Activated T-cell treated with anti-CD3 and anti-CD28 coated beads for 48 hours (primary cell): ENCODE measurements around the gene RBM19.
A peak's percentile ranks its signal among the peaks of the same experiment; 100 is the strongest.
"Not testable (repeated sequence)": the region's sequence is repeated elsewhere in the genome, so short reads cannot be mapped to it uniquely, and the experiment has no call there.

Experiments used
- DNase-seq: peaks from one replicate; pipeline ENCODE4 v3.0.0-alpha.2; 2020; ENCODE audit warnings: low read depth

The RBM19 gene

DNA sequence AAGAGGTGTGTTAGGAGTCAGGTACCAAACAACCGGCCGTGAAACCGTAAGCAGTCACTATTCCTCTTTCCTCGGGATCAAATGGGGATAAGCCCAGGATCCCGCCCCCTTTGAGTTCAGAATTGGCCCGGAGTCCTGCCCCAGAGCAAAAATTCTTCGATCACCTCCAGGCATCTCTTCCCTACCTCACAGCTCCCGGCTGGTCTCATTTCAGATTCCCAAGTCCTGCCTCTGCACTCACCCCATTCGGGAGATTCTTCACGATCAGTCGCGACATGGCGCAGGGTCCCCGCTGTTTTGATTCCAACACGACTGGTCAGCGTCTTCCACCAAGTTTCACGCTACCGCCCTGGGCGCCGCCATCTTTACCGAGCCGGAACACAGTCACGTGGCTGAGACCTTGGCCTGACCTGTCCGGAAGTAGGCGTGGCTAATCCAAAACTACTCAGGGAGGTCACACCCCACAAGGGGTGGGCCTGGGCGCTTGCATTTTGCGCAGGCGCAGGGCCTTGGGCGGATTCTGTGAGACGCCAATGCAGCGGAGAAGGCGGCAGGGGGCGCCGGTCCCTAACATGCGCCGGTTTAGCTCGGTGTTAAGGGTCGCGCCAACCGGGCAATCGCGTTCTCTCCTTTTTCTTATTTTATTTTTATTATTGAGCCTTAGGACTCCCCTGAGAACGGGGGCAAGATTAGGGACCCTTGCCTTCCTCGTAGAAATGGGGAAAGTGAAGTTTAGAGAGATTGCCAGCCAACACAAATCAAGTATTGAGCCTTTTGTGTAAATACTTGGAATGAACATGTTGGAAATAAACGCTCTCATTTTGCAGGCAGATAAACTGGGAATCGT is at the start of gene RBM19:
TSS of gene RBM19 (minus strand) at position 375 of the 847 bp plus-strand sequence. CDS start at position 277, 98 bp downstream.
- peak; percentile 94 for DNase-seq

DNA sequence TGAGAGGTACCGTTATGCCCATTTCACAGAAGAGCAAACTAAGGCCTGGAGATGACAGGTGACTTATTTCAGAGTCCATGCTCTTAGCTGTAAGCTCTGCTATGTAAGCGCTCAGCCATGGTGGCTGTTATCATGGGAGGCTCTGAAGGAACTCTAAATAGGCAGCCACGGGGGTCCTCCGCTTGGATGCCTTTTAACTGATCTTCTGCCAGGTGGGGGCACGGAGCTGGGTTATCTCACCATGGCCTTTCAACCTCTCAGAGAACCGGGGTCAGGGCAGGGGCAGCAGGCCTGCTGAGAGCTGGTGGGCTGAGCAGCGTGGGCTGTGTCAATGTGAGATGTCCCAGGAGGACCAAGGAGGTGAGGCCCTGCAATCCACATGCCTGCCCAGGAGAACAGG is 49.7 kb upstream of the RBM19 start:
- no peak for DNase-seq

DNA sequence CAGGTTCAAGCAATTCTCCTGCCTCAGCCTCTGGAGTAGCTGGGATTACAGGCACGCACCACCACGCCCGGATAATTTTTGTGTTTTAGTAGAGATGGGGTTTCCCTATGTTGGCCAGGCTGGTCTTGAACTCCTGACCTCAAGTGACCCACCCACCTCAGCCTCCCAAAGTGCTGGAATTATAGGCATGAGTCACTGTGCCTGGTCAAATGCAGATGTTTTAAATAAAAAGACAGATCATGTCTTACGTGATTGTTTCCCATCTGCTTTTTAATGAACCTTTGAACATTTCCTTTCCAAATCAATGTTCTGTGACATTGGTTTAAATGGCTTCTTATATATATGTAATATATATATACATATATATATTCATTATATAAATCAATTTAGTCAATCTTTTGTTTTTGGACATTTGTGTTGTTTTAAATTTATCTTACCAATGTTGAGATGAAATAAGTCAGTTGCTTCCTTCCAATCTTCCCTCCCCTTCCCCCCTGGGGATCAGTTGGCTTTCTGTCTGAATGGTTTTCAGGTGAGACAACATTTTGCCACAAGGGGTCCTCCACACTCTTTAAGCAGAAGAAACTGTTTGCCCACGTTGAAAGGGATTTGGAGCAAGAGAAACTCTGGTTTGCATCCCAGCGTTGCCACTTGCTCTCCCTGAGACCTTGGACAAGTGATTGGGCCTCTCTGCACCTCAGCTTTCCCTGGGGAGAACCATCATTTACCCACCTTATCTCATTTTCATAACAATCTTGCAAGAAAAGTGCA is 47.6 kb upstream of the RBM19 start:
- no peak for DNase-seq

GRCh38 chr12:114012744-114013431 is 46.8 kb upstream of the RBM19 start:
- DNase-seq = no peak

DNA sequence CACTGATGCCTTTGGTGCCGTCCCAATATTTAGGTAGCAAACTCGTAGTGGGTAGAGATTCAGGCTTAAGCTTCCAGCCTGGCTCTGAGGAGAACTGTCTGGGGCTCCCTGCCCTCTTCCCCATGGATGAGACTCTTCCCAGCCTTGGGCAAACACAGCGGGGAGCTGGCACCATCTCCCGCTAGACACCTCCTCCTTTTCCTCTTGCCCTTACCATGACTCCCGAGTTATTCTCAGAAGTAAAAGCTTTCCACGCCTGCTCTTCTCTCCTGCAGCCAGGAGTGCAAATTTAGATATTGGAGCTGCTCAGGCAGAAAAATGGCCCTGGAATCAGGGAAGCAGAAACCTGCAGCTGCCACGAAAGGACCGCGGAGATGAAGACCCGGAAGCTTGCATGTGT is 45.6 kb upstream of the RBM19 start:
- DNase-seq = no peak

DNA sequence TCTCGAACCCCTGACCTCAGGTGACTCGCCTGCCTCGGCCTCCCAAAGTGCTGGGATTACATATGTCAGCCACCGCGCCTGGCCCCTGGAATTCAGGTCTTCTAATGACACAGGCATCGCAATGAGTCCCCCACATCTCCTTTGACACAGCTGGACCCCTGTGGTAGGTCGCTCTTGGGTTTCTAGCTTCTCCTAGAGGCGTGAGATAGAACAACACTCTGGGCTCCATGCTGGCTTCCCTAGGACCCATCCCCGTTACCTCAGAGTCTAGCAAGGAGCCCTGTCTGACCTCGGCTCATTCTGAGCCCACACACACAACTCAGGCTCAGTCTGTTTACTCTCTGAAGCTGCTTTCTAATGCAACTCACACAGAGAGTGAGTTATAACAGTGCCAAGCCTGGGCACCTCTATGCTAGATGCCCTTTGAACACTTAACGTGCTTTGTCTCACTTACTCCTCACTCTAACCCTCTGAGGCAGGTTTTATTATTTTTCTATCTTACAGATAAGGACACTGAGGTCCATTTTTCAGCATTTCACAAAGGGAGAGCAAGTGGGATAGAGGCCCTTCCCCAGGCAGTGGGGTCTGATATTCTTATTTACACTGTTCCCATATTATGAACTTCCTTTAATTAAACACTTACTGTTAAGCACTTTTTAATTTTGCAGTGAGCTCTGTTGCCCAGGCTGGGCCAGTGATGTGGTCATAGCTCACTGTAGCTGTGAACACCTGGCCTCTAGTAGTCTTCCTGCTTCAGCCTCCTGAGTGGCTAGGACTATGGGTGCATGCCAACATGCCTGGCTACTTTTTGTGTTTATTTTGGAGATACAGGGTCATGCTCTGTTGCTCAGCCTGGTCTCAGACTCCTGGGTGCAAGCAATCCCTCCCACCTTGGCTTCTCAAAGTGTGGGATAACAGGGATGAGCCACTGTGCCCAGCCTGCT is 40.6 kb upstream of the RBM19 start:
- DNase-seq = no peak

GRCh38 chr12:114004402-114004801 is 38.3 kb upstream of the RBM19 start:
- no peak for DNase-seq

- DNase-seq = no peak
Measured at GRCh38 chr12:114003286-114003685, 37.2 kb upstream of the RBM19 start.

DNA sequence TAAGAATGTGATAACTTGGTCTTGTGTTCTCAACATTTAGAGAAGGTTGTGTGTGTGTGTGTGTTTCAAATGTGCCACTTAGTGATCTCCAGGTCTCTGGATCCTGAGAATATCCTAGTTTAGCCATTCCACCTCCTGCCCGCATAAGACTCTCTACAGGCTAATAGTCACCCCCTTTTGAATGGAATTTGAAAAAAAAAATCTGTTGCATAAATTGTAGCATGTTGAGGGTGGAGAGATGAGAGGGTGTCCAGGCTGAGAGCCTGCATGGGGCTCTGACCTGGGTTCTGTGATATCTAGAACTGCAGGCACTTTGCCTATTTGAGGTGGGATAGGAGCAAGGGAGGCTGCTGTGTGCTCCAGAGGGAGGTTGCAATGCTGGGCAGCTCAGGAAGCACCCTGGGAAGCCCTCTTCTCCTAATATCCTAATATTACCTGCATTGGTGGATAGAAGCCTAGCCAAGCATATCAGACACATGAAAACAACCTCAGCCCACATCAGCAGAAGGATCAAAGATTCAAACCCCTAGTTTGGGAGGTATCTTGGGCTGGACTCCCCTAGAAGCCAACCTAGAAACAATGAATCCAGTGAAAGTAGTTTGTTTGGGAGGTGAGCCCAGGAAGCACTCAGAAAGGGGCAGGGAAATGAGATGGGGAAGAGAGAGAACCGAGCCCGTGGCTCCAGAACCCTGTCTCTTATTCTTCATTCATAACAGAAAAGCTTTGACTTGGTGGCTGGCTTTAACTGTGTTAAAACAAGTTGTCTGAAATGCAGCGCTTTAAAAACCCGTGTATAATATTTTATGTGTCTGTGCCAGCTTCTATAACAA is 35.6 kb upstream of the RBM19 start:
- no peak for DNase-seq

GRCh38 chr12:114000861-114001260 is 34.7 kb upstream of the RBM19 start:
- no peak for DNase-seq

GRCh38 chr12:114000261-114000660 is 34.1 kb upstream of the RBM19 start:
- not testable (repeated sequence) for DNase-seq

DNA sequence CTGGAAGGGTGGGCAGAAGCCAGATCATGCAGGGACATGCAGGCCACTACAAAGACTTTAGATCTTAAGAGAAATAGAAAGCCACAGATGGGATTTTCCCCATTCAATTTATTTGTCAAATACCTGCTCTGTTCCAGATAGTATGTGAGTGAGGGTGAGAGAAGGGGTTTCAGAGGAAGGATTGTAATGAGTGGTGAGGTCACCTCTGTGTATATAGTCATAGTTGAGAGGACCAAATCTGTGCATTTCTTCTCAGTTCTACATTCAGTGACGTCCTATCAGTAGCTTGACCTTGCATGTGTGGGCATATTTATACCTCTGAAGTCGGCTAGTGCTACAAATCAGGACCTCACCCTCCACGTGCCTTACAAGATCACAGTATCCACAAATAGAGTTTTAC is 31.2 kb upstream of the RBM19 start:
- no peak for DNase-seq

DNA sequence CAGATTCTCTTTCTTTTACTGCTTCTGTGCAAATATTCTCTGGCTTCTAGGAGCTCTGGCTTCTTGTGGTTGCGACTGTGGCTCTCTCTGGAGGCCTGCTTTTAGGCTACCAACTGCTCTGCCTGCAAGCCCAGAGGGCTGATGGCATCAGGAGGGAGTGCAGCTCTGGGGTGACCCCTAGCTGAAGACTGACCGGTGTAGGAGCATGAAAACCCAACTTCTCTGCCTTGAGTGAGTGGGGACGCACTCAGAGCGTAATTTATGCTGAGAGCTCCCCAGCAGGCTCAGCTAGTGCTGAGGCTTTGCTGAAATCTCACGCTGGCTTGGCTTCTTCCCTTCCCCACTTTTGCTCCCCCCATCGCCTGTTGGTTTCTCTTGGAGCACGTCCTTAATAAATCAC is 29.9 kb upstream of the RBM19 start:
- DNase-seq = no peak

DNA sequence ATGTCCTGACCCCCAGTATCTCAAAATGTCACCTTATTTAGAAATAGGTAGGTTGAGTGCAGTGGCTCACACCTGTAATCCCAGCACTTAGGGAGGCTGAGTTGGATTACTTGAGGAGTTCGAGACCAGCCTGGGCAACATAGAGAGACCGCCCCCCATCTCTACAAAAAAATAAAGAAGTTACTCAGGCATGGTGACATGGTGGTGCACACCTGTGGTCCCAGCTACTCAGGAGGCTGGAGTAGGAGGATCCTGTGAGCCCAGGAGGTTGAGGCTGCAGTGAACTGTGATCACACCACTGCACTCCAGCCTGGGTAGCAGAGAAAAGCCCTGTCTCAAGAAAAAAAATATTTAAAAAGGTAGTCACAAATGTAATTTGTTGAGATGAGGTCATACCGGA is 27.9 kb upstream of the RBM19 start:
- DNase-seq = no peak

DNA sequence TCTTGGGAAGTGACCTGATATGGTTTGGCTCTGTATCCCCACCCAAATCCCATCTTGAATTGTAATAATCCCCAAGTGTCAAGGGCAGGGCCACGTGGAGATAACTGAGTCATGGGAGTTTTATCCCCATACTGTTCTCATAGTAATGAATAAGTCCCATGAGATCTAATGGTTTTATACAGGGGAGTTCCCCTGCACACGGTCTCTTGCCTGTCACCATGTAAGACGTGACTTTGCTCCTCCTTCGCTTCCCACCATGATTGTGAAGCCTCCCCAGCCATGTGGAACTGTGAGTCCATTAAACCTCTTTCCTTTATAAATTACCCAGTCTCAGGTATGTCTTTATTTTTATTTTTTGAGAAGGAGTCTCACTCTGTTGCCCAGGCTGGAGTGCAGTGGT is 26.6 kb upstream of the RBM19 start:
- not testable (repeated sequence) for DNase-seq

GRCh38 chr12:113991224-113992044 is 25.3 kb upstream of the RBM19 start:
- DNase-seq = no peak

- DNase-seq = no peak
Measured at GRCh38 chr12:113990250-113991223, 24.4 kb upstream of the RBM19 start.

DNA sequence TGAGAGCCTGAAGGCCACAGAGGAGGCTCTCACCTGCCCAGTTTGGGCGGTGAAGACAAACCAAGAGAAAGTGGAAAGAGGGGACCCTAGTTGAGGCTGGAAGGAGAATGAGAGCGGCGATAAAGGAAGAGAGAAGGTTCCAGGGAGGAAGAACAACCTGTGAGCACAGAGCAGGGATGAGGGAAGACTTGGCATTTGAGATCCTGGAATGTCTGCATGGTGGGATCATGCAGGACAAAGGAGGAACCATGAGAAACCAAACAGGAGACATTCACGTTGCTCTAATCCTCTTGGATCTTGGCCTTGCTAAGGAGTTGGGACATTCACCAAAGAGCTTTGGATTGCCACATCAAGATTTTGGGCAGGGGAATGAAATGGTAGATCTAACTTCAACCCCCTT is 22.9 kb upstream of the RBM19 start:
- no peak for DNase-seq

GRCh38 chr12:113988064-113988451 is 21.9 kb upstream of the RBM19 start:
- DNase-seq = no peak
